K562 (cell line): ENCODE data around the gene MLLT1. TPM values are rescaled to one million over a fixed set of nuclear protein-coding genes. Genes with fewer than 3 reads are reported as not detected.

Experiments used
- ATAC-seq: fragments of 200-7000 bp; cut with Tn5 transposase; 3 replicates; pipeline ENCODE4 v1.9.1; 2020; ENCODE audit warnings: moderate library complexity
- BruUV-seq: library from RNA; stranded (reverse); fragments of 400-500 nt; replicated peaks from 2 replicates; lab custom pipeline; 2021; lab: Mats Ljungman, UMichigan
- CTCF ChIA-PET: fragments of 300-600 bp; formaldehyde crosslinking; extraction: SDS; loops from one replicate; lab custom pipeline; 2021; ENCODE audit warnings: low intra/inter-chr PET ratio; lab: Yijun Ruan, JAX
- POLR2A ChIA-PET: fragments of 300-600, 350-650 bp; sonication (Branson Sonifier 250); formaldehyde crosslinking; extraction: SDS; loops from one replicate; lab custom pipeline; 2021; ENCODE audit warnings: antibody characterized with exemption, inconsistent platforms; lab: Yijun Ruan, JAX
- DNase-seq, 4 experiments: peaks; one replicate each; pipeline versions ENCODE4 v3.0.0 to v3.0.0-alpha.2; 2011 to 2018; ENCODE audit warnings: low spot score in 3 of 4, mixed read lengths in 3 of 4; ENCODE audit errors: extremely low read depth in 1 of 4
- FAIRE-seq: peaks from 2 replicates; lab custom pipeline; 2011; peaks lifted over from hg19 to GRCh38; lab: Jason Lieb, UNC
- H2AFZ ChIP-seq: 2 replicates; pipeline ENCODE4 v1.6.0; 2011; ENCODE audit warnings: low read depth, low read length, control low read depth, inconsistent platforms
- H3K27ac ChIP-seq: fragments of 200-600 bp; 3 replicates; pipeline ENCODE4 v1.8.0; 2011; ENCODE audit warnings: low read depth, mild to moderate bottlenecking, control low read depth, inconsistent platforms, low read length, moderate library complexity, mixed read lengths; ENCODE audit errors: extremely low read depth
- H3K27me3 ChIP-seq, 2 experiments: fragments of 300-600 bp in 1 of 2; 2 replicates in 1 of 2; 3 replicates in 1 of 2; pipeline versions ENCODE4 v1.6.0 to v1.8.0; 2011; ENCODE audit warnings: inconsistent platforms in 2 of 2, low read length in 2 of 2, mild to moderate bottlenecking in 1 of 2, mixed read lengths in 1 of 2, moderate library complexity in 1 of 2; ENCODE audit not compliant: control insufficient read depth in 2 of 2, insufficient read depth in 2 of 2
- H3K36me3 ChIP-seq: fragments of 300-600 bp; 3 replicates; pipeline ENCODE4 v1.8.0; 2011; ENCODE audit warnings: mild to moderate bottlenecking, low read length, inconsistent platforms; ENCODE audit not compliant: control insufficient read depth, insufficient read depth
- H3K4me1 ChIP-seq, 2 experiments: fragments of 200-600 bp in 1 of 2; replicated peaks in 1 of 2; 2 replicates in 1 of 2; 3 replicates in 1 of 2; pipeline versions ENCODE4 v1.5.1 to v1.8.0; 2011; ENCODE audit warnings: inconsistent platforms in 2 of 2, low read length in 2 of 2, mild to moderate bottlenecking in 1 of 2, mixed read lengths in 1 of 2, moderate library complexity in 1 of 2; ENCODE audit not compliant: control insufficient read depth in 2 of 2, insufficient read depth in 2 of 2
- H3K4me2 ChIP-seq: 2 replicates; pipeline ENCODE4 v1.6.1; 2011; ENCODE audit warnings: low read length, control low read depth, inconsistent platforms, mixed read lengths; ENCODE audit not compliant: insufficient read depth
- H3K4me3 ChIP-seq: fragments of 200-600 bp; sonication (generic), shearing (Covaris generic); 2 replicates; pipeline ENCODE4 v1.5.1; 2016; ENCODE audit warnings: control low read depth, inconsistent platforms
- H3K79me2 ChIP-seq: fragments of 200-600 bp; 3 replicates; pipeline ENCODE4 v1.8.0; 2011; ENCODE audit warnings: low read length, inconsistent platforms; ENCODE audit not compliant: control insufficient read depth, insufficient read depth
- H3K9ac ChIP-seq, 2 experiments: 2 replicates each; pipeline versions ENCODE4 v1.6.0 to v1.6.1; 2011; ENCODE audit warnings: low read depth in 2 of 2, low read length in 2 of 2, control low read depth in 1 of 2, inconsistent platforms in 1 of 2, mild to moderate bottlenecking in 1 of 2, mixed read lengths in 1 of 2; ENCODE audit not compliant: insufficient read depth in 1 of 2
- H3K9me1 ChIP-seq: one replicate; pipeline ENCODE4 v1.6.0; 2011; ENCODE audit warnings: inconsistent platforms, mild to moderate bottlenecking, low read length, moderate library complexity; ENCODE audit not compliant: control insufficient read depth, insufficient read depth
- H3K9me3 ChIP-seq: replicated peaks from 2 replicates; pipeline ENCODE4 v1.5.1; 2011; ENCODE audit warnings: low read depth, low read length, inconsistent platforms; ENCODE audit not compliant: control insufficient read depth, insufficient read depth
- H4K20me1 ChIP-seq: replicated peaks from 2 replicates; pipeline ENCODE4 v1.6.1; 2011; ENCODE audit warnings: low read length, inconsistent platforms, mixed read lengths; ENCODE audit not compliant: control insufficient read depth, insufficient read depth
- ATF1 ChIP-seq, 2 experiments: fragments of 450-650 bp in 1 of 2; IDR thresholded peaks; 2 replicates each; pipeline ENCODE4 v1.6.1; 2016; ENCODE audit warnings: missing compliant biosample characterization in 1 of 2, missing genetic modification characterization in 1 of 2
- ATF6 ChIP-seq: sonication (generic); formaldehyde crosslinking; IDR thresholded peaks from 2 replicates; pipeline ENCODE4 v1.4.0; 2020; ENCODE audit warnings: mild to moderate bottlenecking, missing genetic modification reagents
- BRF1 ChIP-seq: IDR thresholded peaks from 3 replicates; pipeline ENCODE4 v1.6.1; 2011; ENCODE audit warnings: borderline replicate concordance, mild to moderate bottlenecking; ENCODE audit not compliant: insufficient read length; ENCODE audit errors: extremely low read depth
- ETS2 ChIP-seq: IDR thresholded peaks from 2 replicates; pipeline ENCODE4 v1.6.1; 2016; ENCODE audit warnings: borderline replicate concordance, missing genetic modification characterization, mild to moderate bottlenecking, moderate library complexity, missing compliant biosample characterization; ENCODE audit not compliant: poor library complexity, severe bottlenecking
- GABPB1 ChIP-seq: sonication (generic); formaldehyde crosslinking; IDR thresholded peaks from 2 replicates; pipeline ENCODE4 v1.8.0; 2022; ENCODE audit warnings: mild to moderate bottlenecking, missing genetic modification reagents
- GTF2A2 ChIP-seq: IDR thresholded peaks from 2 replicates; pipeline ENCODE4 v1.6.1; 2016; ENCODE audit warnings: mild to moderate bottlenecking, missing genetic modification characterization, missing compliant biosample characterization
- HMG20B ChIP-seq: fragments of 250-450 bp; sonication (Bioruptor Pico); IDR thresholded peaks from 2 replicates; pipeline ENCODE4 v1.5.0; 2021; ENCODE audit warnings: mild to moderate bottlenecking
- HNRNPUL1 ChIP-seq: fragments of 200-400 bp; formaldehyde crosslinking; IDR thresholded peaks from 2 replicates; pipeline ENCODE4 v1.6.1; 2017; ENCODE audit warnings: low read length
- L3MBTL2 ChIP-seq: fragments of 450-650 bp; IDR thresholded peaks from 2 replicates; pipeline ENCODE4 v1.6.1; 2016; ENCODE audit warnings: mild to moderate bottlenecking, moderate library complexity
- MBD1 ChIP-seq: fragments of 250-450 bp; sonication (Bioruptor Pico); IDR thresholded peaks from 2 replicates; pipeline ENCODE4 v1.8.0; 2022; ENCODE audit warnings: inconsistent platforms
- MYBL2 ChIP-seq, 2 experiments: fragments of 450-650 bp in 1 of 2; sonication (generic) in 1 of 2; formaldehyde crosslinking in 1 of 2; IDR thresholded peaks; 2 replicates each; pipeline versions ENCODE4 v1.6.1 to v1.8.1; 2017 to 2022; ENCODE audit warnings: borderline replicate concordance in 1 of 2, inconsistent platforms in 1 of 2, low read depth in 1 of 2, mild to moderate bottlenecking in 1 of 2, missing genetic modification reagents in 1 of 2, moderate library complexity in 1 of 2
- NR0B1 ChIP-seq: fragments of 450-650 bp; IDR thresholded peaks from one replicate; pipeline ENCODE4 v1.6.1; 2018; ENCODE audit warnings: mild to moderate bottlenecking, moderate library complexity; ENCODE audit not compliant: partially characterized antibody
- NR2C2 ChIP-seq, 2 experiments: fragments of 200-800 bp in 1 of 2; sonication (Bioruptor generic) in 1 of 2; sonication (generic) in 1 of 2; formaldehyde crosslinking in 1 of 2; IDR thresholded peaks; 2 replicates each; pipeline versions ENCODE4 v1.6.1 to v1.8.0; 2016 to 2022; ENCODE audit warnings: mild to moderate bottlenecking in 1 of 2, missing compliant biosample characterization in 1 of 2, missing genetic modification characterization in 1 of 2, missing genetic modification reagents in 1 of 2
- ZNF232 ChIP-seq: sonication (generic); formaldehyde crosslinking; IDR thresholded peaks from 2 replicates; pipeline ENCODE4 v1.8.0; 2022; ENCODE audit warnings: mild to moderate bottlenecking, missing genetic modification reagents
- ZNF707 ChIP-seq: fragments of 250-450 bp; sonication (Bioruptor Pico); conservative IDR thresholded peaks from 2 replicates; pipeline ENCODE4 v1.8.0; 2022; ENCODE audit warnings: inconsistent platforms, mild to moderate bottlenecking, moderate library complexity
- WGBS: fragments of 100-300 bp; shearing (Covaris generic); methylation state at CpG from one replicate; pipeline ENCODE4 v1.1.6; 2016; ENCODE audit warnings: low coverage, mixed read lengths; ENCODE audit not compliant: insufficient coverage; ENCODE audit errors: missing lambda C conversion rate; 5-methylcytosine and 5-hydroxymethylcytosine counted together
- in situ Hi-C: fragments of 300-500 bp; cut with MboI; formaldehyde crosslinking; loops from 4 replicates; pipeline ENCODE4 v1.15.0; 2018; ENCODE audit warnings: inconsistent platforms, mixed read lengths
- intact Hi-C: fragments of 100-400 bp; cut with micrococcal nuclease; formaldehyde crosslinking; loops from 2 replicates; pipeline ENCODE4 v1.14.2; 2022
- polyA plus RNA-seq, 8 experiments: library from polyadenylated mRNA; depleted of rRNA in 4 of 8; stranded (reverse) in 5 of 8; unstranded in 3 of 8; fragments of >200 nt; fragmentation: Nextera tagmentation in 2 of 8; fragmentation: Illumina TruSeq in 1 of 8; extraction: Ambion mirVana in 2 of 8; extraction: Trizol in 1 of 8; gene quantifications; 2 replicates each; pipeline versions ENCODE4 v1.2.1 to v1.2.3, GENCODE V29; 2011 to 2014; ENCODE audit warnings: inconsistent platforms in 1 of 8, missing spikeins in 1 of 8
- total RNA-seq, 7 experiments: library from RNA; depleted of rRNA in 6 of 7; stranded (reverse); fragments of >200 nt in 6 of 7; fragmentation: Illumina TruSeq in 2 of 7; extraction: Trizol in 2 of 7; gene quantifications; 2 replicates each; pipeline versions ENCODE4 v1.2.1 to v1.2.3, GENCODE V29; 2011 to 2021; ENCODE audit warnings: low replicate concordance in 1 of 7

The MLLT1 gene
- total and polyA plus RNA-seq, 9 of the 15 experiments (the other 6 are each of a cell fraction or from before 2014, with no cell fraction given): 0.23 to 63.5 (median 15.4) TPM

- peak; percentile 96 for FAIRE-seq
- no peaks in the 10 kb centered on the region for H3K27me3 ChIP-seq
- H3K9ac ChIP-seq: peak overlapping the region; percentile 74 to 98
- TF ChIP-seq HNRNPUL1 (no peak), ATF6 (CRISPR knock-in tag) (peak; percentile 86; the same call in 1 of the 2 replicates), L3MBTL2 (peak; percentile 98), ETS2 (tag) (no peak), ZNF707 (CRISPR knock-in tag) (no peak), GTF2A2 (tag) (no peak), NR2C2 (CRISPR knock-in tag; IDR thresholded peaks at IDR 0.05) (no peak), NR2C2 (tag; IDR thresholded peaks at IDR 0.05) (no peak), HMG20B (CRISPR knock-in tag) (no peak), GABPB1 (peak; percentile 59; the same call in 1 of the 2 replicates), ATF1 (CRISPR knock-in tag; IDR thresholded peaks at IDR 0.05) (no peak), ATF1 (tag; IDR thresholded peaks at IDR 0.05) (peak; percentile 27; the same call in 1 of the 2 replicates), BRF1 (no peak), MBD1 (CRISPR knock-in tag) (no peak), NR0B1 (no peak), MYBL2 (IDR thresholded peaks at IDR 0.05; ENCODE audit: low read depth) (no peak), MYBL2 (CRISPR knock-in tag; IDR thresholded peaks at IDR 0.05; ENCODE audit: borderline replicate concordance) (no peak), ZNF232 (CRISPR knock-in tag) (no peak)
Measured at GRCh38 chr19:6199240-6199994, 80.4 kb downstream of the MLLT1 start.

More at GRCh38 chr19:6199240-6199994, 80.4 kb downstream of the MLLT1 start:
- no TSS peak for BruUV-seq
- Histone ChIP-seq H3K36me3 (peaks cover 7% of the 10 kb centered on the region; the same call in 2 of the 3 replicates), H2AFZ (peak overlapping the region; percentile 99), H3K4me1 (peaks cover 8 to 31% of the 10 kb centered on the region in 2 experiments; a peak in 4 of 5 replicates), H3K4me3 (peak overlapping the region; percentile 83), H4K20me1 (no peaks in the 10 kb centered on the region), H3K9me1 (no peaks in the 10 kb centered on the region), H3K79me2 (peaks cover 13% of the 10 kb centered on the region), H3K27ac (peak overlapping the region; percentile 73), H3K9me3 (no peaks in the 10 kb centered on the region; the same call in 1 of the 2 replicates), H3K4me2 (peak overlapping the region; percentile 100)
- ChIA-PET CTCF (no interaction called here), POLR2A (interaction anchor here (0.6 to 1.2 kb wide), 5 partner anchors 14 to 1157 kb away, joined by 3 to 5 read pairs (median 3); no protein-coding TSS in a partner anchor)
- ATAC-seq: peak; percentile 97
- DNase-seq: peak; percentile 99 to 100 (median 100)
- WGBS: 1% methylated on average over 62 of the region's 68 CpGs
- intact Hi-C loops: no loop called here
- in situ Hi-C loops: no loop called here
